ENCODE data around the gene LHX4. TPM values are rescaled to one million over a fixed set of nuclear protein-coding genes. Genes with fewer than 3 reads are reported as not detected.

LHX4 gene
- total RNA-seq, 1 donor from 2014 or later: 2.1 TPM

Other genes with a start within 250 kb of the LHX4 start
- 46.1 TPM for gene QSOX1, start 75.4 kb upstream of the LHX4 start, total RNA-seq (ENCODE audit: unreplicated experiment)

Measured in glutamatergic neuron (in vitro differentiated cells).